K562 (cell line): ENCODE results near the gene PFKFB2. TPM values are rescaled to one million over a fixed set of nuclear protein-coding genes. Genes with fewer than 3 reads are reported as not detected.

Source experiments
- ATAC-seq: fragments of 200-7000 bp; cut with Tn5 transposase; 3 replicates; pipeline ENCODE4 v1.9.1; 2020; ENCODE audit warnings: moderate library complexity
- BruUV-seq: library from RNA; stranded (reverse); fragments of 400-500 nt; replicated peaks from 2 replicates; lab custom pipeline; 2021; lab: Mats Ljungman, UMichigan
- CTCF ChIA-PET: fragments of 300-600 bp; formaldehyde crosslinking; extraction: SDS; loops from one replicate; lab custom pipeline; 2021; ENCODE audit warnings: low intra/inter-chr PET ratio; lab: Yijun Ruan, JAX
- POLR2A ChIA-PET: fragments of 300-600, 350-650 bp; sonication (Branson Sonifier 250); formaldehyde crosslinking; extraction: SDS; loops from one replicate; lab custom pipeline; 2021; ENCODE audit warnings: antibody characterized with exemption, inconsistent platforms; lab: Yijun Ruan, JAX
- DNase-seq, 4 experiments: peaks; one replicate each; pipeline versions ENCODE4 v3.0.0 to v3.0.0-alpha.2; 2011 to 2018; ENCODE audit warnings: low spot score in 3 of 4, mixed read lengths in 3 of 4; ENCODE audit errors: extremely low read depth in 1 of 4
- FAIRE-seq: peaks from 2 replicates; lab custom pipeline; 2011; peaks lifted over from hg19 to GRCh38; lab: Jason Lieb, UNC
- H2AFZ ChIP-seq: 2 replicates; pipeline ENCODE4 v1.6.0; 2011; ENCODE audit warnings: low read depth, low read length, control low read depth, inconsistent platforms
- H3K27ac ChIP-seq: fragments of 200-600 bp; 3 replicates; pipeline ENCODE4 v1.8.0; 2011; ENCODE audit warnings: low read depth, mild to moderate bottlenecking, control low read depth, inconsistent platforms, low read length, moderate library complexity, mixed read lengths; ENCODE audit errors: extremely low read depth
- H3K27me3 ChIP-seq, 2 experiments: fragments of 300-600 bp in 1 of 2; 2 replicates in 1 of 2; 3 replicates in 1 of 2; pipeline versions ENCODE4 v1.6.0 to v1.8.0; 2011; ENCODE audit warnings: inconsistent platforms in 2 of 2, low read length in 2 of 2, mild to moderate bottlenecking in 1 of 2, mixed read lengths in 1 of 2, moderate library complexity in 1 of 2; ENCODE audit not compliant: control insufficient read depth in 2 of 2, insufficient read depth in 2 of 2
- H3K36me3 ChIP-seq: fragments of 300-600 bp; 3 replicates; pipeline ENCODE4 v1.8.0; 2011; ENCODE audit warnings: mild to moderate bottlenecking, low read length, inconsistent platforms; ENCODE audit not compliant: control insufficient read depth, insufficient read depth
- H3K4me1 ChIP-seq, 2 experiments: fragments of 200-600 bp in 1 of 2; replicated peaks in 1 of 2; 2 replicates in 1 of 2; 3 replicates in 1 of 2; pipeline versions ENCODE4 v1.5.1 to v1.8.0; 2011; ENCODE audit warnings: inconsistent platforms in 2 of 2, low read length in 2 of 2, mild to moderate bottlenecking in 1 of 2, mixed read lengths in 1 of 2, moderate library complexity in 1 of 2; ENCODE audit not compliant: control insufficient read depth in 2 of 2, insufficient read depth in 2 of 2
- H3K4me2 ChIP-seq: 2 replicates; pipeline ENCODE4 v1.6.1; 2011; ENCODE audit warnings: low read length, control low read depth, inconsistent platforms, mixed read lengths; ENCODE audit not compliant: insufficient read depth
- H3K4me3 ChIP-seq: fragments of 200-600 bp; sonication (generic), shearing (Covaris generic); 2 replicates; pipeline ENCODE4 v1.5.1; 2016; ENCODE audit warnings: control low read depth, inconsistent platforms
- H3K79me2 ChIP-seq: fragments of 200-600 bp; 3 replicates; pipeline ENCODE4 v1.8.0; 2011; ENCODE audit warnings: low read length, inconsistent platforms; ENCODE audit not compliant: control insufficient read depth, insufficient read depth
- H3K9ac ChIP-seq, 2 experiments: 2 replicates each; pipeline versions ENCODE4 v1.6.0 to v1.6.1; 2011; ENCODE audit warnings: low read depth in 2 of 2, low read length in 2 of 2, control low read depth in 1 of 2, inconsistent platforms in 1 of 2, mild to moderate bottlenecking in 1 of 2, mixed read lengths in 1 of 2; ENCODE audit not compliant: insufficient read depth in 1 of 2
- H3K9me1 ChIP-seq: one replicate; pipeline ENCODE4 v1.6.0; 2011; ENCODE audit warnings: inconsistent platforms, mild to moderate bottlenecking, low read length, moderate library complexity; ENCODE audit not compliant: control insufficient read depth, insufficient read depth
- H3K9me3 ChIP-seq: replicated peaks from 2 replicates; pipeline ENCODE4 v1.5.1; 2011; ENCODE audit warnings: low read depth, low read length, inconsistent platforms; ENCODE audit not compliant: control insufficient read depth, insufficient read depth
- H4K20me1 ChIP-seq: replicated peaks from 2 replicates; pipeline ENCODE4 v1.6.1; 2011; ENCODE audit warnings: low read length, inconsistent platforms, mixed read lengths; ENCODE audit not compliant: control insufficient read depth, insufficient read depth
- ATF7 ChIP-seq: fragments of 450-650 bp; IDR thresholded peaks from 2 replicates; pipeline ENCODE4 v1.7.1; 2014; ENCODE audit warnings: mild to moderate bottlenecking, moderate library complexity
- BRCA1 ChIP-seq, 2 experiments: fragments of 450-650 bp in 1 of 2; sonication (generic) in 1 of 2; formaldehyde crosslinking in 1 of 2; IDR thresholded peaks; 2 replicates each; pipeline versions ENCODE4 v1.5.0 to v1.6.1; 2017 to 2020; ENCODE audit warnings: mild to moderate bottlenecking in 1 of 2, missing genetic modification reagents in 1 of 2
- BRD4 ChIP-seq: fragments of 200-600 bp; sonication (generic); IDR thresholded peaks from 2 replicates; pipeline ENCODE4 v1.6.1; 2017; ENCODE audit warnings: inconsistent platforms
- HDAC6 ChIP-seq: IDR thresholded peaks from 2 replicates; pipeline ENCODE4 v1.6.1; 2012; ENCODE audit warnings: low read depth, mild to moderate bottlenecking, control low read depth, inconsistent platforms, low read length, moderate library complexity
- HMG20A ChIP-seq: fragments of 450-650 bp; formaldehyde crosslinking; conservative IDR thresholded peaks from 2 replicates; pipeline ENCODE4 v1.4.0; 2020; ENCODE audit warnings: mild to moderate bottlenecking, mixed read lengths
- HNRNPLL ChIP-seq: fragments of 200-400 bp; formaldehyde crosslinking; IDR thresholded peaks from 2 replicates; pipeline ENCODE4 v1.6.1; 2017; ENCODE audit warnings: low read length, low read depth, mild to moderate bottlenecking; ENCODE audit not compliant: poor library complexity, severe bottlenecking
- MLX ChIP-seq, 2 experiments: fragments of 450-650 bp in 1 of 2; sonication (generic) in 1 of 2; formaldehyde crosslinking; conservative IDR thresholded peaks; 2 replicates each; pipeline versions ENCODE4 v1.4.0 to v1.8.1; 2020 to 2022; ENCODE audit warnings: mild to moderate bottlenecking in 1 of 2, missing genetic modification reagents in 1 of 2
- RAD51 ChIP-seq: fragments of 450-650 bp; IDR thresholded peaks from 2 replicates; pipeline ENCODE4 v1.7.1; 2016; ENCODE audit warnings: low read depth, mild to moderate bottlenecking, borderline replicate concordance
- TAL1 ChIP-seq: fragments of 450-650 bp; IDR thresholded peaks from 2 replicates; pipeline ENCODE4 v1.6.1; 2016; ENCODE audit warnings: mild to moderate bottlenecking
- WGBS: fragments of 100-300 bp; shearing (Covaris generic); methylation state at CpG from one replicate; pipeline ENCODE4 v1.1.6; 2016; ENCODE audit warnings: low coverage, mixed read lengths; ENCODE audit not compliant: insufficient coverage; ENCODE audit errors: missing lambda C conversion rate; 5-methylcytosine and 5-hydroxymethylcytosine counted together
- in situ Hi-C: fragments of 300-500 bp; cut with MboI; formaldehyde crosslinking; loops from 4 replicates; pipeline ENCODE4 v1.15.0; 2018; ENCODE audit warnings: inconsistent platforms, mixed read lengths
- intact Hi-C: fragments of 100-400 bp; cut with micrococcal nuclease; formaldehyde crosslinking; loops from 2 replicates; pipeline ENCODE4 v1.14.2; 2022
- polyA plus RNA-seq, 8 experiments: library from polyadenylated mRNA; depleted of rRNA in 4 of 8; stranded (reverse) in 5 of 8; unstranded in 3 of 8; fragments of >200 nt; fragmentation: Nextera tagmentation in 2 of 8; fragmentation: Illumina TruSeq in 1 of 8; extraction: Ambion mirVana in 2 of 8; extraction: Trizol in 1 of 8; gene quantifications; 2 replicates each; pipeline versions ENCODE4 v1.2.1 to v1.2.3, GENCODE V29; 2011 to 2014; ENCODE audit warnings: inconsistent platforms in 1 of 8, missing spikeins in 1 of 8
- total RNA-seq, 7 experiments: library from RNA; depleted of rRNA in 6 of 7; stranded (reverse); fragments of >200 nt in 6 of 7; fragmentation: Illumina TruSeq in 2 of 7; extraction: Trizol in 2 of 7; gene quantifications; 2 replicates each; pipeline versions ENCODE4 v1.2.1 to v1.2.3, GENCODE V29; 2011 to 2021; ENCODE audit warnings: low replicate concordance in 1 of 7

Gene PFKFB2
- total and polyA plus RNA-seq, 9 of the 15 experiments (the other 6 are each of a cell fraction or from before 2014, with no cell fraction given): 6.9 to 26.0 (median 16.4) TPM

DNA sequence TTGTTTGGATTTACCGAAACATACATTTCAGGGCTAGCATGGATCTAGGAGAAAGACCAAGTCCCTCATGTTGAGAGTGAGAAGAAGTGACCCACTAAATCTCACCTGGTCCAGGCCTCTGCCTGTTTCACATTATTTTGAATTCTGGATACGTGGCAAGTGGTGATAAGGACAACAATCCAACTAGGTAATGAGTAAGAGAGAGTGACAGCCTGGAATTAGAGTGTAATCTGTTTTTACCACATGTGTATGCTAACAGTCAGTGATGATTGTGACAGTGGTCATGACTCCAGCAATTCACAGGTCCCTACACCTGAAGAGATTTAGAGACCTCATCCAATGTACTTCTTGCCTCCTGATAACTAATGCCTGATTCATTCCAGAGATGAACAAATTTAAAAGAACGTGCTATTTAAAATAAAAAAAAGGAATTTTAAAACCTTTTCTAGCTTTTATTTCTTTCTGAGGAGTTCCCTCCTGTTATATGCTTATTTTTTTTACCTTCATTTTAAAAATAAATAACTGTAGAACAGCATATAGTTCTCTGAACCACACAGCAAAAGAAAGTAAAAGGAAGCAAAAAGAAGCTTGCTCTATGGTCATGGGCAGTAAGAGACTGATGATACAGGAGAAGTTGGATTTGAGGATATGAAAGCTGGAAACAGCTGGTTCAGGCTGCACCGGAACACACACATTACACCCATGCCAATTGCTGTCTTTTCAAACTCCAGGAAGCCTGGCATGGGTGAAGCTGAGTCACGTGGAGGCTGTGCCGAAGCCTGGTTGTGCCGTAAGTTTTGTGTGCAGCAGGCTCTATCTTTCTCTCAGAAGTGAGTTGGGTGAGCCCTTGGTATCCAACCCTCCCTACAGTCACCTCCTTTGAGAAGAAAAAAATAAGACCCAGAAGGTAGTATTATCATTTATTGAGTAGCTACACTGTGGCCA is 35.2 kb upstream of the PFKFB2 start (continued):
- TF ChIP-seq BRD4 (no peak), RAD51 (peak; percentile 14; the same call in 1 of the 2 replicates), HDAC6 (no peak), TAL1 (peak; percentile 98)

DNA sequence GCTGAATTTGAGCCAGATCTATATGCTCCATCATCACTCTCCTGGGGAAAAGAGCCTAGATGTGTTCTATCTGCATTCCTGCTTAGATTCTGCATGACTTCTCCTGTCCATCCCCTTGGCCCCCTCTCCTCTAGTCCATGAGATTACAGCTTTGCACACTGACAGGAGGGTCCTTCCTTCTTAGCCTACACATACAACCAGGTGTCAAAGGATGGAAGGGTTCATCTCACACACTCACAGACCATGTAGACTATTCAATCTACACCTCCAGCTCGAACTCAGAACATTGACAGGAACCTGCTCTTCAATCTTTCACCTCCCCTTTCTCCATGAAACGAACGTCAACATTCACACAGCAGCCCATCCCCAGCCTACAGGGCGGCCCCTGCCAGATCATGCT is 34.4 kb upstream of the PFKFB2 start:
- DNase-seq: no peak
- H3K4me1 ChIP-seq: peaks cover 66 to 83% of the 10 kb centered on the region in 2 experiments
- no peak overlapping the region for H3K9ac ChIP-seq
- ChIA-PET CTCF (no interaction called here), POLR2A (interaction anchor here (1.2 to 5.6 kb wide), 4 partner anchors 8 to 14 kb away, joined by 3 to 52 read pairs (median 24); partner anchors contain the start of gene C1orf116)
- no peaks in the 10 kb centered on the region for H3K27me3 ChIP-seq
- no peak for FAIRE-seq
- no peak overlapping the region for H3K4me2 ChIP-seq
- peaks cover 8% of the 10 kb centered on the region for H3K9me1 ChIP-seq
- BruUV-seq: no TSS peak
- in situ Hi-C loops: no loop called here
- TF ChIP-seq HNRNPLL: no peak
- 0 out of 4 replicates have a peak, but pooled peaks of 1 of the 2 experiments have one; percentile 58 for TF ChIP-seq MLX (CRISPR knock-in tag; conservative IDR thresholded peaks at IDR 0.05)
- no peak for TF ChIP-seq BRCA1 (IDR thresholded peaks at IDR 0.05)
- TF ChIP-seq BRCA1 (CRISPR knock-in tag; IDR thresholded peaks at IDR 0.05): peak; percentile 51; the same call in 1 of the 2 replicates
- no peak for TF ChIP-seq ATF7
- no peak for TF ChIP-seq HMG20A (CRISPR knock-in tag)
- H4K20me1 ChIP-seq: no peaks in the 10 kb centered on the region
- H3K36me3 ChIP-seq: peaks cover 7% of the 10 kb centered on the region; the same call in 2 of the 3 replicates
- ATAC-seq: no peak
- H3K9me3 ChIP-seq: peaks cover 3% of the 10 kb centered on the region; the same call in 1 of the 2 replicates
- H3K27ac ChIP-seq: no peak overlapping the region
- no peak overlapping the region for H2AFZ ChIP-seq
- WGBS: 84% methylated on average over 4 of the region's 4 CpGs
- intact Hi-C loops: no loop called here
- no peak overlapping the region for H3K4me3 ChIP-seq
- peaks cover 5% of the 10 kb centered on the region; the same call in 1 of the 3 replicates for H3K79me2 ChIP-seq
